ENCODE measurements around the gene ACP2.
"Not testable (repeated sequence)": the region's sequence is repeated elsewhere in the genome, so short reads cannot be mapped to it uniquely, and the experiment has no call there.

The ACP2 gene

DNA sequence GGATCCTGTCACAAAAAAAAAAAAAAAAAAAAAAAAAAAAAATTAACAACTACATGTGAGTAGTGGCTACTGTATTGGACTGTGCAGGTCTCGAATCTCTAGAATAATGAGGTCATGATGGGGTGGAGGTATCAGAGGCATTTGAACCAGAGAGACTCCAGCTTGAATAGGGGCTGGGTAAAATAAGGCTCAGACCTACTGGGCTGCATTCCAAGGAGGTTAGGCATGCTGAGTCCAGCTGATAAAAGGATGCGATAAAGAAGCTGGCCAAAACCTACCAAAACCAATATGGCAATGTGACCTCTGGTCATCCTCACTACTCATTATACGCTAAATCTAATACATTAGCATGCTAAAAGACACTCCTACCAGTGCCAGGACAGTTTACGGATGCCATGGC lies 56.5 kb downstream of the ACP2 start:
- no peak for DNase-seq

DNA sequence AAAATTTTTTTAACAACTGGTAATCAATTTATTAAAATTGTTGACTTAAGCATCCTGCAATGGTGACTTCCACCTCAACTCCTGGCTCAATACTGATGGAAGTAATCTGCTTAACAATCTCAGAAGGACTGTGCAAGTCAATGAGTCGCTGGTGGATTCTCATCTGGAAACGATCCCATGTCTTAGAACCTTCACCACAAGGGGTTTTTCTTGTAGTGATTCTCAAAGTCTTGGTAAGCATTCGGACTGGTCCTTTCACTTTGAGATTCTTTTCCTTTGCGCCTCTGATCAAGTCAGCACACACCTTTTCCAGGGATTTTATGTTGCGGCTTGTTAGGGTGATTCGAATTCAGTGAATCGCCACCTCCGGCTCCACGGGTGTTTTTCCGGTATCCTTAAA lies 57.5 kb downstream of the ACP2 start:
- not testable (repeated sequence) for DNase-seq

Measured in NCI-H1436 treated with DMSO at 0.1 percent for 48 hours (cell line).